Activated CD4-positive, alpha-beta T cell treated with anti-CD3 and anti-CD28 coated beads, Interleukin-2, amount 50 U/mL, for 16 hours (primary cell): ENCODE data around the gene CAPG.
"Not testable (repeated sequence)": the region's sequence is repeated elsewhere in the genome, so short reads cannot be mapped to it uniquely, and the experiment has no call there.

Source experiments
- DNase-seq: peaks from one replicate; pipeline ENCODE4 v3.0.0-alpha.2; 2020

Gene CAPG

GRCh38 chr2:85419009-85419675 is 9.0 kb upstream of the CAPG start:
- DNase-seq, result no peak

- peak; percentile 87 for DNase-seq
Measured at GRCh38 chr2:85418132-85419008, 8.2 kb upstream of the CAPG start, which contains the start of gene SH2D6. SH2D6 (plus strand) TSS chr2:85418714; CDS start chr2:85429466, 10,752 bp downstream.

- DNase-seq, result no peak
Measured at GRCh38 chr2:85415980-85416650, 5.9 kb upstream of the CAPG start.

GRCh38 chr2:85414761-85415553 is 4.8 kb upstream of the CAPG start:
- DNase-seq, result no peak

GRCh38 chr2:85414421-85414759 is 4.2 kb upstream of the CAPG start:
- not testable (repeated sequence) for DNase-seq

GRCh38 chr2:85413592-85414420 is 3.6 kb upstream of the CAPG start:
- no peak for DNase-seq

- DNase-seq, result no peak
Measured at GRCh38 chr2:85411405-85411748, 1.2 kb upstream of the CAPG start.

- DNase-seq, result no peak
Measured at GRCh38 chr2:85410584-85411404, 628 bp upstream of the CAPG start.

GRCh38 chr2:85405201-85406059 is 4.7 kb downstream of the CAPG start:
- DNase-seq, result peak; percentile 88

- DNase-seq, result no peak
Measured at GRCh38 chr2:85401844-85402243, 8.3 kb downstream of the CAPG start.

GRCh38 chr2:85401464-85401805 is 8.7 kb downstream of the CAPG start:
- no peak for DNase-seq

- DNase-seq, result no peak
Measured at GRCh38 chr2:85400541-85401463, 9.4 kb downstream of the CAPG start.

- no peak for DNase-seq
Measured at GRCh38 chr2:85400023-85400422, 10.1 kb downstream of the CAPG start.

- DNase-seq, result no peak
Measured at GRCh38 chr2:85399183-85399455, 11.0 kb downstream of the CAPG start.

GRCh38 chr2:85398426-85399182 is 11.6 kb downstream of the CAPG start:
- no peak for DNase-seq

GRCh38 chr2:85397925-85398331 is 12.2 kb downstream of the CAPG start:
- no peak for DNase-seq

GRCh38 chr2:85396531-85397470 is 13.4 kb downstream of the CAPG start:
- no peak for DNase-seq
